Astrocyte of the hippocampus (primary cell): Measurements from ENCODE around the gene STPG1.

Source experiments
- DNase-seq: peaks from one replicate; pipeline ENCODE4 v3.0.0; 2011; ENCODE audit warnings: low read depth, low spot score

The STPG1 gene

GRCh38 chr1:24317956-24318614 lies 95.5 kb downstream of the STPG1 start:
- DNase-seq = peak; percentile 84

GRCh38 chr1:24317081-24317480 lies 96.5 kb downstream of the STPG1 start:
- DNase-seq = no peak

GRCh38 chr1:24316645-24317044 lies 96.9 kb downstream of the STPG1 start:
- no peak for DNase-seq

GRCh38 chr1:24315391-24315790 lies 98.2 kb downstream of the STPG1 start:
- no peak for DNase-seq

GRCh38 chr1:24311741-24312140 lies 101.8 kb downstream of the STPG1 start:
- DNase-seq = no peak

- no peak for DNase-seq
Observed at GRCh38 chr1:24311234-24311633, 102.3 kb downstream of the STPG1 start.

- DNase-seq = peak; percentile 65
Observed at GRCh38 chr1:24309762-24310485, 103.7 kb downstream of the STPG1 start.

- DNase-seq = no peak
Observed at GRCh38 chr1:24308365-24309015, 105.1 kb downstream of the STPG1 start.
